CD4-positive, alpha-beta memory T cell (primary cell): ENCODE results near the gene AGTRAP. TPM values are rescaled to one million over a fixed set of nuclear protein-coding genes. Genes with fewer than 3 reads are reported as not detected.

Source experiments
- CTCF ChIA-PET: fragments of 350-600 bp; sonication (Branson Sonifier 250); formaldehyde crosslinking; loops from one replicate; lab custom pipeline; 2021; ENCODE audit warnings: inconsistent platforms; ENCODE audit not compliant: partially characterized antibody; lab: Charles Lee
- POLR2A ChIA-PET: fragments of 350-600 bp; sonication (Branson Sonifier 250); formaldehyde crosslinking; loops from one replicate; lab custom pipeline; 2021; ENCODE audit not compliant: partially characterized antibody; lab: Charles Lee
- DNase-seq, 5 donors: peaks; one replicate each; pipeline versions ENCODE4 v3.0.0 to v3.0.0-alpha.2; 2020 to 2022; ENCODE audit warnings: mixed read lengths in 1 of 5
- H3K27ac ChIP-seq: one replicate; pipeline ENCODE4 v1.7.0; 2013; ENCODE audit warnings: low read depth, low read length
- H3K27me3 ChIP-seq: 2 replicates; pipeline ENCODE4 v1.7.0; 2013; ENCODE audit warnings: mild to moderate bottlenecking, low read length, moderate library complexity; ENCODE audit not compliant: insufficient read depth
- H3K36me3 ChIP-seq: 2 replicates; pipeline ENCODE4 v1.7.0; 2013; ENCODE audit warnings: mild to moderate bottlenecking, low read length, moderate library complexity; ENCODE audit not compliant: insufficient read depth
- H3K4me1 ChIP-seq: 2 replicates; pipeline ENCODE4 v1.7.0; 2013; ENCODE audit warnings: mild to moderate bottlenecking, low read length, moderate library complexity; ENCODE audit not compliant: insufficient read depth
- H3K4me3 ChIP-seq, 2 donors: one replicate each; pipeline ENCODE4 v1.7.0; 2013; ENCODE audit warnings: low read length in 2 of 2, mild to moderate bottlenecking in 1 of 2
- H3K9me3 ChIP-seq, 2 donors: one replicate each; pipeline ENCODE4 v1.7.0; 2013; ENCODE audit warnings: low read length in 2 of 2, control low read depth in 1 of 2; ENCODE audit not compliant: control insufficient read depth in 1 of 2
- H3K27ac Mint-ChIP-seq, 7 donors: one replicate each; pipeline ENCODE4 v1.8.0; 2020 to 2021; ENCODE audit warnings: mixed read lengths in 7 of 7, mild to moderate bottlenecking in 6 of 7, inconsistent platforms in 3 of 7, moderate library complexity in 3 of 7
- H3K27me3 Mint-ChIP-seq, 2 donors: one replicate each; pipeline ENCODE4 v1.8.0; 2020 to 2021; ENCODE audit warnings: mixed read lengths in 2 of 2
- H3K36me3 Mint-ChIP-seq, 2 donors: one replicate each; pipeline ENCODE4 v1.8.0; 2020 to 2021; ENCODE audit warnings: mixed read lengths in 2 of 2, inconsistent platforms in 1 of 2, mild to moderate bottlenecking in 1 of 2
- H3K4me1 Mint-ChIP-seq, 4 donors: one replicate each; pipeline ENCODE4 v1.8.0; 2020 to 2021; ENCODE audit warnings: mixed read lengths in 4 of 4, mild to moderate bottlenecking in 1 of 4
- H3K4me3 Mint-ChIP-seq, 8 donors: one replicate each; pipeline ENCODE4 v1.8.0; 2020 to 2021; ENCODE audit warnings: mixed read lengths in 8 of 8, mild to moderate bottlenecking in 7 of 8, moderate library complexity in 6 of 8, inconsistent platforms in 3 of 8
- H3K9me3 Mint-ChIP-seq, 8 donors: one replicate each; pipeline ENCODE4 v1.8.0; 2020 to 2021; ENCODE audit warnings: mixed read lengths in 8 of 8, mild to moderate bottlenecking in 5 of 8, inconsistent platforms in 3 of 8, moderate library complexity in 1 of 8
- intact Hi-C: fragments of 100-400 bp; cut with micrococcal nuclease; formaldehyde crosslinking; loops from one replicate; pipeline ENCODE4 v1.15.1; 2023
- polyA plus RNA-seq, 2 donors: library from polyadenylated mRNA; unstranded; fragments of 300-500 nt; fragmentation: Illumina TruSeq; gene quantifications; one replicate each; pipeline ENCODE4 v1.2.3, GENCODE V29; 2021
- total RNA-seq, 2 experiments: library from RNA; stranded (reverse); gene quantifications; one replicate each; pipeline ENCODE4 v1.2.3, GENCODE V29; 2021

AGTRAP gene
- total and polyA plus RNA-seq, 4 experiments from 2014 or later, result 19.0 to 76.9 (median 37.5) TPM

DNA sequence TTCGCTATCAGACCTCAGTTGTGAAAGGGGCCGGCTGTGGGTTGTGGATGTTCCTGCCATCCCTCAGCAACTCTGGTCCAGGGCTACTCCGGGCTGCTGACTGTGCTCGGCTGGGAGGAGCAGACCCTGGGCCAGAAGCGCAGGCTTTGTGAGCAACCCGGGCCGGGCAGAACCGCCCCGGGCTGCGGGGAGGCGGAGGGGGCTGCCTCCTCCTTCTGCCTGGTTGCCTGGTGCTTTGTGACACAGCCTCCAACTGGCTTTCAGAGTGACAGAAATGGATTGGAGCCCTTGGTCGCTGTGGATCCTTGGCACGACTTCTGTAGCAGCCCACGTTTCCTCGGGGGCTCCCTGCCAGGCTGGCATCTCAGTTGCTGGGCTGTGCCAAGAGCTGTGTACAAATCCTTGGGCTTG, 34.4 kb upstream of the AGTRAP start:
- H3K9me3 Mint-ChIP-seq, result no peaks in the 10 kb centered on the region
- Histone ChIP-seq H3K27me3 (no peaks in the 10 kb centered on the region), H3K4me3 (no peak overlapping the region), H3K27ac (no peak overlapping the region), H3K36me3 (no peaks in the 10 kb centered on the region), H3K4me1 (peaks cover 5% of the 10 kb centered on the region), H3K9me3 (no peaks in the 10 kb centered on the region)
- no peak overlapping the region for H3K4me3 Mint-ChIP-seq
- intact Hi-C loops, result no loop called here
- no peaks in the 10 kb centered on the region for H3K36me3 Mint-ChIP-seq
- CTCF ChIA-PET, result interaction anchor here (1.5 kb wide), 1 partner anchor 9 kb away, joined by 3 read pairs; no protein-coding TSS in a partner anchor
- DNase-seq, result no peak
- POLR2A ChIA-PET, result no interaction called here
- H3K4me1 Mint-ChIP-seq, result no peaks in the 10 kb centered on the region
- peaks cover 15 to 16% of the 10 kb centered on the region in 2 donors for H3K27me3 Mint-ChIP-seq
- no peak overlapping the region for H3K27ac Mint-ChIP-seq

GRCh38 chr1:11701981-11702803, 33.7 kb upstream of the AGTRAP start:
- intact Hi-C loops, result no loop called here
- no peak overlapping the region for H3K4me3 Mint-ChIP-seq
- Histone ChIP-seq H3K36me3 (no peaks in the 10 kb centered on the region), H3K27ac (no peak overlapping the region), H3K4me3 (no peak overlapping the region), H3K4me1 (peaks cover 5% of the 10 kb centered on the region), H3K27me3 (no peaks in the 10 kb centered on the region), H3K9me3 (no peaks in the 10 kb centered on the region)
- no peaks in the 10 kb centered on the region for H3K4me1 Mint-ChIP-seq
- no peaks in the 10 kb centered on the region for H3K36me3 Mint-ChIP-seq
- DNase-seq, result no peak
- H3K27me3 Mint-ChIP-seq, result peaks cover 15 to 16% of the 10 kb centered on the region in 2 donors
- no peak overlapping the region for H3K27ac Mint-ChIP-seq
- CTCF ChIA-PET, result interaction anchor here (1.5 kb wide), 1 partner anchor 9 kb away, joined by 3 read pairs; no protein-coding TSS in a partner anchor
- no peaks in the 10 kb centered on the region for H3K9me3 Mint-ChIP-seq
- POLR2A ChIA-PET, result no interaction called here

DNA sequence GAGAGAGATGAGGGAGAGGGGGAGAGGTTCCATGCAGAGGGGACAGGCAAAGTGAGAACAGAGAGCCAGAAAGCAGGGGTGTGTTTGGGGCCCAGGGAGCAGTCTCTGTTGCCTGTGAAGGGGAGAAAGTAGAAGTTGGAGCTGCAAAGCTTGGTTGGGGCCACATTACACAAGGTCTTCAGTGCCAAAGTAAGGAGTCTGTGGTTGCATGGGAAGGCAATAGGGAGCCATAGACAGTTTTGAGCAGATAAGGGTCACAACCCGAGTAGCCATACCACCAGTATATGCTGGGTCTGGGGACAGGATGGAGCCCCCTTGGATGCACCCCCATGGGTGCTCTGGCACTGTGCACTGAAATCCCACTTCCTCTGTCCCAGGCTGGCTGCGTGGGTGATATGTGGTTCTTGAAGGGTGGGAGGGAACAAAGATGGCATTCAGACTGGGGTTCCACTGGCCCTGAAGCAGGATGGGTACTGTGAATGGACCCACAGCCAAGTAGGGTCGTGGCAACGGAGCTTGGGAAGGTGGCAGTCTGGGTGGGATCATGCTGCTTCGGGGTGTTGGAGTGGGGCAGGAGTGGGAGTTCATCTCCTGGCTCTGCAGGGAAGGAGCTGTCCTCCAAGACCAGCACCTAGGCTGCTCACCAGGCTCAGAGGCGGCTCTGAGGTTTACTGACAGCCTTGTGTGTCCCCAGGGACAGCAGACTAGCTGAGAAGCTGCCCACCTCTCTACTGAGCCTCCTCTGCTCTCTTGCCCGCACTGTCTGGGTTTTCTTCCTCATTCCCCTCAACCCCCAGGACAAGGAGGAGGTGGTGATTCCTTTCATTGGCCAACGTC, 32.4 kb upstream of the AGTRAP start:
- CTCF ChIA-PET, result no interaction called here
- H3K27ac Mint-ChIP-seq, result no peak overlapping the region

DNA sequence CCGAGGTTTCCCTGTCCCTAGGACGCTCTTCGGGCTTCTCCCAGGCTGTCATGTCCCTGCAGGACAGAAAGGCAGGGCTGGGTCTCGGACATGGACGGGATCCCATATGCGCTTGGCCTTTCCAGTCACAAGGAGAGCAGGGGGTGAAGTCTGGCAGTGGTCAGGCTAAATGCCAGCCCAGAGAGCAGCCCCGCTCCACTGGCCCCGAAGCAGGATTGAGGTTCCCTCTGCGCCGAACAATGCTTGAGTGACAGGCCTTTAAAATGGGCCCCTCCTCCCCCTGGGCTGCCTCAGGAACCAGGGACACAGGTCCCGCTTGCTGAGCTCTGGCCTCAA, 31.8 kb upstream of the AGTRAP start:
- DNase-seq, result no peak
- Histone ChIP-seq H3K36me3 (no peaks in the 10 kb centered on the region), H3K27me3 (peaks cover 3% of the 10 kb centered on the region), H3K4me1 (no peaks in the 10 kb centered on the region), H3K4me3 (no peak overlapping the region), H3K9me3 (no peaks in the 10 kb centered on the region), H3K27ac (no peak overlapping the region)
- intact Hi-C loops, result no loop called here
- H3K27ac Mint-ChIP-seq, result no peak overlapping the region
- H3K4me3 Mint-ChIP-seq, result no peak overlapping the region
- CTCF ChIA-PET, result interaction anchor here (1.4 kb wide), 1 partner anchor 22 kb away, joined by 3 read pairs; no protein-coding TSS in a partner anchor
- H3K27me3 Mint-ChIP-seq, result peaks cover 12% of the 10 kb centered on the region in 2 donors
- no peaks in the 10 kb centered on the region for H3K36me3 Mint-ChIP-seq
- H3K9me3 Mint-ChIP-seq, result no peaks in the 10 kb centered on the region
- POLR2A ChIA-PET, result no interaction called here
- H3K4me1 Mint-ChIP-seq, result no peaks in the 10 kb centered on the region

More for the DNA sequence above, 32.4 kb upstream of the AGTRAP start:
- Mint-ChIP-seq H3K27me3 (peaks cover 11 to 13% of the 10 kb centered on the region in 2 donors), H3K4me1 (no peaks in the 10 kb centered on the region), H3K4me3 (no peak overlapping the region), H3K36me3 (no peaks in the 10 kb centered on the region), H3K9me3 (no peaks in the 10 kb centered on the region)
- Histone ChIP-seq H3K27me3 (no peaks in the 10 kb centered on the region), H3K4me1 (no peaks in the 10 kb centered on the region), H3K27ac (no peak overlapping the region), H3K36me3 (no peaks in the 10 kb centered on the region), H3K4me3 (no peak overlapping the region), H3K9me3 (no peaks in the 10 kb centered on the region)
- POLR2A ChIA-PET, result no interaction called here
- DNase-seq, result no peak
- intact Hi-C loops, result no loop called here

DNA sequence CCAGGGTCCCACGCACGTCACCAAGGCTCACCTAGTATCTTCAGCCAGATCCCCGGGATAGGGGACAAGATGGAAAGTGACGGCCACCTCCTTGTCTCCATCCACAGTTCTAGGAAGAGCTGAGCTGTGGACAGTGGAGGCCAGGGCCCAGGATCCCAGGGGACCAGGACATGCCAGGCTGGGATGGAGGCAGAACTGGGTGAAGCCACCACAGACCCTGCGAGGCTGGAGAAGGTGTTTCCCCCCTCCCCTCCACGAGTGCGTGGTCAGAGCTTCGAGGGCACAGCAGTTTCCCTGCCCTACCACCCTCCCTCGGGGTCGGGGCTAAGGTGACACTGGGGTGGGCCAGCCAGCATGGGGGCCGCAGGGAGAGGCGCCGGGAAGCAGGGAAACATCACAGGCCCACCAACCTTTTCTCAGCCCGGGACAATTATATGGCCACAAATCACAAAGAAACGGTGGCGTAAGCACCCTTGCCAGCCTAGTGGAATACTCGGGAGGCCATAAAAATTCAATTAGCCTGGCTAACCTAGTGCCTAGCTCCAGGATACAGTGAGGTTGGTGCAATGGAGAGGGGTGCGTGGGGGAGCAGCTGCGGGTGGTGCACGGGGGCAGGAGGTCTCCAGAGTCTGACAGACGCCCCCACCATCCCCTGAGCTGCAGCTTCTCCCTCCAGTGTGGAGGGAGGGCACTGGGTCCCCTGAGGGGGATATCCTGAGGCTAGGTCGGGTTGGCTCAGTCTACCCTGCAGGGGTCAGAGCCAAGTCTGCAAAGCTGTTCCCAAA, 31.1 kb upstream of the AGTRAP start:
- Mint-ChIP-seq H3K4me3 (no peak overlapping the region), H3K9me3 (no peaks in the 10 kb centered on the region), H3K27ac (no peak overlapping the region), H3K4me1 (no peaks in the 10 kb centered on the region), H3K27me3 (peaks cover 15 to 16% of the 10 kb centered on the region in 2 donors), H3K36me3 (no peaks in the 10 kb centered on the region)
- H3K36me3 ChIP-seq, result no peaks in the 10 kb centered on the region
- POLR2A ChIA-PET, result no interaction called here
- no peaks in the 10 kb centered on the region for H3K4me1 ChIP-seq
- no peak for DNase-seq
- no peaks in the 10 kb centered on the region for H3K9me3 ChIP-seq
- intact Hi-C loops, result no loop called here
- no peak overlapping the region for H3K4me3 ChIP-seq
- CTCF ChIA-PET, result interaction anchor here (1.4 kb wide), 1 partner anchor 23 kb away, joined by 3 read pairs; no protein-coding TSS in a partner anchor
- peaks cover 3% of the 10 kb centered on the region for H3K27me3 ChIP-seq
- H3K27ac ChIP-seq, result no peak overlapping the region

- ChIA-PET CTCF (interaction anchor here (1.4 kb wide), 1 partner anchor 24 kb away, joined by 3 read pairs; no protein-coding TSS in a partner anchor), POLR2A (no interaction called here)
- Mint-ChIP-seq H3K4me1 (no peaks in the 10 kb centered on the region), H3K36me3 (no peaks in the 10 kb centered on the region), H3K27ac (no peak overlapping the region), H3K9me3 (no peaks in the 10 kb centered on the region), H3K4me3 (no peak overlapping the region), H3K27me3 (peaks cover 15 to 17% of the 10 kb centered on the region in 2 donors)
- Histone ChIP-seq H3K4me3 (no peak overlapping the region), H3K36me3 (no peaks in the 10 kb centered on the region), H3K27me3 (peaks cover 3% of the 10 kb centered on the region), H3K4me1 (no peaks in the 10 kb centered on the region), H3K27ac (no peak overlapping the region), H3K9me3 (no peaks in the 10 kb centered on the region)
- no peak for DNase-seq
- intact Hi-C loops, result no loop called here
Observed at GRCh38 chr1:11705596-11705995, 30.3 kb upstream of the AGTRAP start.
